Ovary (tissue), 9 donors: Measurements from ENCODE around the gene ZNF653. TPM values are rescaled to one million over a fixed set of nuclear protein-coding genes. Genes with fewer than 3 reads are reported as not detected.

ENCODE experiments used
- DNase-seq, 5 donors: peaks; one replicate each; pipeline ENCODE4 v3.0.0-alpha.2; 2019 to 2020
- H3K27ac ChIP-seq, 2 donors: fragments of 200-600 bp; one replicate each; pipeline versions ENCODE4 v1.5.1 to v1.8.0; 2019 to 2022
- H3K27me3 ChIP-seq: fragments of 200-600 bp; one replicate; pipeline ENCODE4 v1.8.0; 2022
- H3K36me3 ChIP-seq: fragments of 200-600 bp; sonication (generic); one replicate; pipeline ENCODE4 v1.5.1; 2019
- H3K4me1 ChIP-seq: one replicate; pipeline ENCODE4 v1.8.1; 2013; ENCODE audit warnings: mild to moderate bottlenecking, moderate library complexity; ENCODE audit not compliant: insufficient read depth
- H3K4me3 ChIP-seq: fragments of 200-600 bp; sonication (generic); one replicate; pipeline ENCODE4 v1.5.1; 2017
- H3K9me3 ChIP-seq, 2 donors: fragments of 200-600 bp in 1 of 2; sonication (generic) in 1 of 2; one replicate each; pipeline versions ENCODE4 v1.5.1 to v1.8.1; 2013 to 2019; ENCODE audit warnings: mild to moderate bottlenecking in 1 of 2, moderate library complexity in 1 of 2
- EP300 ChIP-seq: sonication (generic); formaldehyde crosslinking; IDR thresholded peaks from one replicate; pipeline ENCODE4 v1.6.1; 2017; ENCODE audit warnings: antibody characterized with exemption
- POLR2A ChIP-seq: fragments of 450-650 bp; IDR thresholded peaks from one replicate; pipeline ENCODE4 v1.6.1; 2017; ENCODE audit warnings: antibody characterized with exemption, mild to moderate bottlenecking, moderate library complexity
- WGBS, 3 donors: extraction: QIAGEN DNeasy Blood & Tissue Kit in 1 of 3; methylation state at CpG; one replicate each; pipeline versions ENCODE4 v1.1.5 to v1.1.7; 2013 to 2017; 5-methylcytosine and 5-hydroxymethylcytosine counted together
- intact Hi-C, 4 donors: fragments of 100-400 bp; cut with DNase I; formaldehyde crosslinking; loops; one replicate each; pipeline versions ENCODE4 v1.11.0 to v1.15.1; 2022 to 2023
- polyA plus RNA-seq, 2 donors: library from polyadenylated mRNA; stranded (reverse); fragments of 200-250 nt in 1 of 2; fragments of 350-450 nt in 1 of 2; fragmentation: Illumina TruSeq in 1 of 2; extraction: RNeasy Lipid Tissue Mini Kit (QIAGEN cat#74804) in 1 of 2; gene quantifications; one replicate each; pipeline ENCODE4 v1.2.3, GENCODE V29; 2013 to 2014
- total RNA-seq, 7 donors: library from RNA; depleted of rRNA in 2 of 7; stranded (reverse); fragments of >200 nt in 2 of 7; fragmentation: NEBNext Ultra II Directional in 3 of 7; extraction: Animal tissue kit (Norgen Biotek cat#: 25700) in 3 of 7; gene quantifications; one replicate each; pipeline versions ENCODE4 v1.1.0 to v1.2.4, GENCODE V29; 2016 to 2023
- TF ChIP-seq, protein P1 (sequence below), 3 donors: fragments of 450-650 bp in 2 of 3; fragments of 200-600 bp in 1 of 3; IDR thresholded peaks; one replicate each; pipeline versions ENCODE4 v1.5.1 to v1.8.0; 2016 to 2022; ENCODE audit warnings: antibody characterized with exemption in 3 of 3, mild to moderate bottlenecking in 1 of 3
- donor health status: DM: no; HTN: no; CAD: no; lungs with moderate emphysema.
- donor health status: DM: no; HTN: no; CAD: no.
- donor health status: Bipolar disorder and iron deficiency.
- donor health status: DM: yes; HTN: yes; CAD: no.
- donor health status: DM: no; HTN: no; CAD: no.
- donor health status: DM: yes; HTN: yes; CAD: no.

ZNF653 gene
- total and polyA plus RNA-seq, 9 donors: 2.9 to 16.8 (median 10.7) TPM

DNA sequence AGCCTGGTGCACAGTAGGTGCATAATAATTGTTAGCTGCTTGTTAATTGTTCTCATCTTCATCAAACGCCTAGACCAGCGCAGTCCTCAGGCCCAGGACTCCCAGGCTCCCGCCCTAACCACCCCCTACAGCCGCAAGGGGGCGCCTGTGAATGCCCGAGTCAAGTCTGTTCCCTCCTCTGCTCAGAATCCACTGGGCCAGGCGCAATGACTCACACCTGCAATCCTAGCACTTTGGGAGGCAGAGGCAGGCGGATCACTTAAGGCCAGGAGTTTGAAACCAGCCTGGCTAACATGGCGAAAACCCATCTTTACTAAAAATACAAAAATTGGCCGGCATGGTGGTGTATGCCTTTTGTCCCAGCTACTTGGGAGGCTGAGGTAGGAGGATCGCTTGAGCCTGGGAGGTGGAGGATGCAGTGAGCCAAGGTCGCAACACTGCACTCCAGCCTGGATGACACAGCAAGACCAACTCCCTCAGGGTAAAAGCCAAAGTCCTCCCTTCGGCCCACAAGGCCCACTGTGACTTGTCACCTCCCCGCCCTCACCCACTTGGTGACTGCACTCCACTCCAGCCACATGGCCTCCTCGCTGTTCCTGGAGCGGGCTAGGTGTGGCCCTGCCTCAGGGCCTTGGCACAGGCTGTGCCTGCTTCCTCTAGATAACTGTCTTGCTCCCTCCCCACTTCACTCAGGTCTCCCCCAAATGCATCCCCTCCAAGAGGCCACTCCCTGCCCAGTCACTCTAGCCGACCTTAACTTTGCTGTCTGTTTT, 9.1 kb downstream of the ZNF653 start:
- intact Hi-C loops: loop anchor here in 3 of 4 donors (5.0 to 10.0 kb wide), 2 partner anchors 88 to 91 kb away; no protein-coding TSS in a partner anchor

DNA sequence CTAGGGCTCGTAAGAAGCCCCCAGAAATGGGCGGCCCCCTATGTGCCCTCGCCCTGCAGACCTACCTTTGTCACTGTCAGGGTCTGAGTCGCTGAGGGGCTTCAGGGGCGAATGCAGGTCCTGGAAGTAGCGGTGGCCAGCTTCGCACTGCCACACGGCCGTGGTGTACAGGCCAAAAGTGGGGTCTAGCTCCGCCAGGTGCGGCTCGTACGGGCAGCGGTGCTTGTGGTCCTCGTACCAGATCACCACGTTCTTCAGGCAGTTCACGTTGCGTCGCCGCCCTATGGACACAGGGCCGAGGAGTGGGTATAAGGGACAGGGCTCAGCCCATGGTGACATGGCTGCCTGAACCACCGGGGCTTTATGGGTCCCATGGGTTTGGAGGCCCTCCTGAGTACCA, 9.8 kb downstream of the ZNF653 start:
- TF ChIP-seq EP300: no peak
- no peak for TF ChIP-seq POLR2A
- TF ChIP-seq, protein P1, sequence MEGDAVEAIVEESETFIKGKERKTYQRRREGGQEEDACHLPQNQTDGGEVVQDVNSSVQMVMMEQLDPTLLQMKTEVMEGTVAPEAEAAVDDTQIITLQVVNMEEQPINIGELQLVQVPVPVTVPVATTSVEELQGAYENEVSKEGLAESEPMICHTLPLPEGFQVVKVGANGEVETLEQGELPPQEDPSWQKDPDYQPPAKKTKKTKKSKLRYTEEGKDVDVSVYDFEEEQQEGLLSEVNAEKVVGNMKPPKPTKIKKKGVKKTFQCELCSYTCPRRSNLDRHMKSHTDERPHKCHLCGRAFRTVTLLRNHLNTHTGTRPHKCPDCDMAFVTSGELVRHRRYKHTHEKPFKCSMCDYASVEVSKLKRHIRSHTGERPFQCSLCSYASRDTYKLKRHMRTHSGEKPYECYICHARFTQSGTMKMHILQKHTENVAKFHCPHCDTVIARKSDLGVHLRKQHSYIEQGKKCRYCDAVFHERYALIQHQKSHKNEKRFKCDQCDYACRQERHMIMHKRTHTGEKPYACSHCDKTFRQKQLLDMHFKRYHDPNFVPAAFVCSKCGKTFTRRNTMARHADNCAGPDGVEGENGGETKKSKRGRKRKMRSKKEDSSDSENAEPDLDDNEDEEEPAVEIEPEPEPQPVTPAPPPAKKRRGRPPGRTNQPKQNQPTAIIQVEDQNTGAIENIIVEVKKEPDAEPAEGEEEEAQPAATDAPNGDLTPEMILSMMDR (IDR thresholded peaks at IDR 0.05): no peak
- Histone ChIP-seq H3K4me3 (no peak overlapping the region), H3K9me3 (no peaks in the 10 kb centered on the region), H3K36me3 (no peaks in the 10 kb centered on the region), H3K4me1 (no peaks in the 10 kb centered on the region), H3K27ac (no peak overlapping the region), H3K27me3 (no peaks in the 10 kb centered on the region)
- no peak for DNase-seq
- intact Hi-C loops: loop anchor here in 3 of 4 donors (5.0 to 10.0 kb wide), 2 partner anchors 89 to 91 kb away; no protein-coding TSS in a partner anchor
- 94 to 97% (median 94%) methylated on average over 18 to 22 of the region's 22 CpGs for WGBS, 3 donors

More for the DNA sequence above, 9.1 kb downstream of the ZNF653 start:
- Histone ChIP-seq H3K27me3 (no peaks in the 10 kb centered on the region), H3K27ac (no peak overlapping the region), H3K9me3 (no peaks in the 10 kb centered on the region), H3K4me1 (no peaks in the 10 kb centered on the region), H3K36me3 (no peaks in the 10 kb centered on the region), H3K4me3 (no peak overlapping the region)
- TF ChIP-seq EP300: no peak
- TF ChIP-seq, protein P1 (IDR thresholded peaks at IDR 0.05): peak; percentile 19 to 46 (median 20)
- whole genome bisulfite sequencing, 3 donors: 66 to 69% (median 67%) methylated on average over 17 of the region's 17 CpGs
- DNase-seq: peak; percentile 48 to 79 (median 66)

DNA sequence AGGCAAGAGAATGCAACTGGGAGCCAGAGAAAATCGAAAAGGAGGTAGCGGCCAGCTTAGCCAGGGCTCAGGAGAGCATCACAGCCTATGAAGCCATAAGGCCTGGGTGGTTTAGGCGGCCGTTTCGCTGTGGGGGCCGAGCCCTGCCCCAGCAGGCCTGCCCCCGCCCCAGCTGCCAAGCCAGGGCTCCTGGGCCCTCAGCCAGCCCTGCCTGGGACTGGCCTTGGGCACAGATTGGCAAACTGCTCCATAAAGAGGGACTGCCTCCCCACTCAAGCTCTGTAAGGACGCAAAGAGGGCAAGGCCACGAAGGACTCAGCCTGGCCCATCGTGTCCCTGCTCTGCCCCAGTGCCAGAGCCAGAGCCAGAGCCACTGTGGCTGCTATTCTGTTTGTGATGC, 10.2 kb downstream of the ZNF653 start:
- intact Hi-C loops: loop anchor here in 3 of 4 donors (5.0 to 10.0 kb wide), 2 partner anchors 89 to 92 kb away; no protein-coding TSS in a partner anchor
- Histone ChIP-seq H3K36me3 (no peaks in the 10 kb centered on the region), H3K27ac (no peak overlapping the region), H3K27me3 (no peaks in the 10 kb centered on the region), H3K9me3 (no peaks in the 10 kb centered on the region), H3K4me1 (no peaks in the 10 kb centered on the region), H3K4me3 (no peak overlapping the region)
- TF ChIP-seq EP300: no peak
- DNase-seq: no peak
- 82 to 87% (median 84%) methylated on average over 10 of the region's 10 CpGs for WGBS, 3 donors

DNA sequence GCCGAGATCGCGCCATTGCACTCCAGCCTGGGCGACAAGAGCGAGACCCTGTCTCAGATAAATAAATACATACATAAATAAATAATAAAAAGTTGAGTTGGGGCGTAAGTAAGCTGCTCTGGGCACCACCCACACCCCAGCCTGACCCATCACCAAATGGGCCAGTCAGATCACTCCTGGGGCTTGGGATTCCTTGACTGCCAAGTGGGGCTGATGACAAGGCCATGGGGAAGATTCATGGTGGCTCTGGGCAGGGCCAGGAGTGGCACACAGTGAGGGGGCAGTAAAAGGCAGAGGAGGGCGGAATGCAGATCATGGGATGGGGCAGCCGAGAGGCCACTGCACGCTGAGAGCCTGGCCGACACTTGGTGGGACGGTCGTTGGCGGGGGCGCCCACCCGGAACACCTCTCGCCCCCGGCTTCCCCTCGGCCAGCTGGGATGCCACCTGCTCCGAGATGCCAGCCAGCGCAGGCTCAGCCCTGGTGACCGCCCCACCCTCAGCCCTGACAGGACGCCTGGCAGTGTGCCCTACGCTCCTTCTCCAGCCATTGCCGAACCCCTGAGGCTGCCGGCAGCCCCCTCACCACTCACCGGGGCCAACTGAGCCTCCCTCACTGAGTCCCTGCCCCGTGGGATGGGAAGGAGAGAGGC, 10.9 kb downstream of the ZNF653 start:
- H3K9me3 ChIP-seq: no peaks in the 10 kb centered on the region
- TF ChIP-seq POLR2A (no peak), EP300 (no peak)
- TF ChIP-seq, protein P1 (IDR thresholded peaks at IDR 0.05): no peak
- 89 to 91% (median 90%) methylated on average over 27 of the region's 27 CpGs for WGBS, 3 donors
- no peak overlapping the region for H3K27ac ChIP-seq
- no peaks in the 10 kb centered on the region for H3K27me3 ChIP-seq
- intact Hi-C loops: loop anchor here in 3 of 4 donors (5.0 to 10.0 kb wide), 2 partner anchors 90 to 93 kb away; no protein-coding TSS in a partner anchor
- no peaks in the 10 kb centered on the region for H3K4me1 ChIP-seq
- no peak overlapping the region for H3K4me3 ChIP-seq
- DNase-seq: no peak
- H3K36me3 ChIP-seq: no peaks in the 10 kb centered on the region
